ENCODE data around the gene UBL4A.

UBL4A gene

DNA sequence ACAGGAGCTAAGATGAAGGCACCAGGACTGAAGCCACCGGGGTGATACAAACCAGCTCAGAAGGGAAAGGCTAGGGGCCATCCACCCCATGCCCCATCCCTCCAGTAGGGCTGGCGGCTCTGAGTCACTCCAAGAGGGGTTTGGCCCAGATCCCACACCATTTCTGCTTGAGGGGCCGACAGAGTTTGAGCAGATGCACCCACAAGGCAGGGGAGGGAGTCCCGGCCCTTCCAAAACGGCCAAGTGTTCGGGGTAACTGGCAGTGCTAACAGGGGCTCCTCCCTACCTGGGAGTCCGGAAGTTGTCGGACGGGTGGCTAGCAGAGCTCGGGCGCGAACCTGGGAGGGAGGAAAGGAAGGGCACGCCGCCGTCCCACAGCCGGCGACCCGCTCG lies 3.6 kb upstream of the UBL4A start:
- H3K27me3 ChIP-seq (ENCODE audit: insufficient read depth, low read length), result no peaks in the 10 kb centered on the region
- peak overlapping the region; percentile 80 for H3K4me3 ChIP-seq (ENCODE audit: low read depth, low read length)
- no peaks in the 10 kb centered on the region for H3K4me1 ChIP-seq (ENCODE audit: control insufficient read depth, insufficient read depth, low read length, unreplicated experiment)
- peak overlapping the region; percentile 77; the same call in 1 of the 2 replicates for H3K27ac ChIP-seq (ENCODE audit: low read depth, low read length)
- peaks cover 22% of the 10 kb centered on the region for H3K79me2 ChIP-seq (ENCODE audit: control insufficient read depth, insufficient read depth, low read length, unreplicated experiment)
- H2AFZ ChIP-seq (ENCODE audit: low read length, unreplicated experiment), result no peak overlapping the region
- H3K36me3 ChIP-seq (ENCODE audit: insufficient read depth, low read length), result no peaks in the 10 kb centered on the region; the same call in 1 of the 2 replicates

DNA sequence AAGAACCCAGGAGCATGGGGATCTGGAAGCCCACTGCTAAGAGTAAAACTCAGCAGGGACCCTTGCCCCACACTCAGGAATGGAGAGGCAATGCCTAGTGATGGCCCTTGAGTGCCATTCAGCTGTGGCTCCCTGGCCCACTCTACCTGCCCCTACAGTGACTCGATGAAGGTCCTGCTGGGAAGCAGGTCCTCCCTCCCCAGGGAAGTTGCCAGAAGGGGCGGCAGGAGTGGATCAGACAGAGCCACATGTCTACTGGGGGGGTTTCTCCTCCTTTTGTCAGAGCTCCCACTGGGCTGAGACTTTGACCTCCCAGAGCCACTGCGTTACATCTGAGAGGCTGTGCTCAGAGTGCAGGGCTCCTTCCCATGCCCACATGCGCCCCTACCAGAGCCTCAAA lies 2.8 kb upstream of the UBL4A start:
- peaks cover 8% of the 10 kb centered on the region for H3K4me1 ChIP-seq (ENCODE audit: control insufficient read depth, insufficient read depth, low read length, unreplicated experiment)
- H2AFZ ChIP-seq (ENCODE audit: low read length, unreplicated experiment), result no peak overlapping the region
- peak overlapping the region; percentile 80 for H3K4me3 ChIP-seq (ENCODE audit: low read depth, low read length)
- H3K27me3 ChIP-seq (ENCODE audit: insufficient read depth, low read length), result no peaks in the 10 kb centered on the region
- H3K79me2 ChIP-seq (ENCODE audit: control insufficient read depth, insufficient read depth, low read length, unreplicated experiment), result peaks cover 27% of the 10 kb centered on the region
- H3K36me3 ChIP-seq (ENCODE audit: insufficient read depth, low read length), result no peaks in the 10 kb centered on the region; the same call in 1 of the 2 replicates
- H3K27ac ChIP-seq (ENCODE audit: low read depth, low read length), result no peak overlapping the region

DNA sequence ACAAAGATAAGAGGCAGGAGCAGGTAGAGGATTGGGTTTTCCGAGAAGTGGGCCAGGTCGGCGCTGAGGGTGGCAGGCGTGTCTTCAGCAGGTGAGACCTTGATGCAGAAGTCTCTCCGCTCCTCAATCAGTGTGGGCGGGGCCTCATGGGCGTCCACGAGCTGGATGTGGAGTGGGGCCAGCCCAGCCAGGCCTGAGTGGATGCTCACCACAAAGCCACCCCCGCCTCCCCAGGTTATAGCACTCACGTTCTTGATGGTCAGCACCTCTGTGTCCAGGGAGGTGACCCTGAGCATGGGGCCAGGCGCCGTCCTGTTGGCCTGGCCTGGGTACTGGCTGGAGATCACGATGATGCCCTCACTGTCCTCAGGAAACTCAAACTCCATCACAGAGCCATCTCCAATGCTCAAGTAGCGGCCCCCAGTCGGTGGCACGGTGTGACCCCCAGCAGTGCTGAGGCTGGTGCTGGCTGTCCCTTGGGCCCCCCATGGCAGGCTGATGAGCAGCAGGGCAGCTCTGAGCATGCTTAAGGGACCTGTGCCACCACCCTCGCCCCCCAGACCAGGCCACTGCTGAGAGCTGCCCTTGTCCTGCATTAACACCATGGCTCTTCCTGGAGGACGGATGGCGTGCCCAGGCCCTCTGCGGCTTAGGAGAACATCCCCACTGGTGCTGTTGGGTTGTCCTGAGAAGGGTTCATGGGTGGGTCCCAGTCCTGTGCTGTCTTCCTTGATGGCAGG lies 2.1 kb upstream of the UBL4A start:
- Histone ChIP-seq H2AFZ (ENCODE audit: low read length, unreplicated experiment) (no peak overlapping the region), H3K27ac (ENCODE audit: low read depth, low read length) (no peak overlapping the region), H3K79me2 (ENCODE audit: control insufficient read depth, insufficient read depth, low read length, unreplicated experiment) (peaks cover 27% of the 10 kb centered on the region), H3K36me3 (ENCODE audit: insufficient read depth, low read length) (no peaks in the 10 kb centered on the region; the same call in 1 of the 2 replicates), H3K27me3 (ENCODE audit: insufficient read depth, low read length) (no peaks in the 10 kb centered on the region), H3K4me3 (ENCODE audit: low read depth, low read length) (no peak overlapping the region; the same call in 1 of the 2 replicates), H3K4me1 (ENCODE audit: control insufficient read depth, insufficient read depth, low read length, unreplicated experiment) (peaks cover 10% of the 10 kb centered on the region)

DNA sequence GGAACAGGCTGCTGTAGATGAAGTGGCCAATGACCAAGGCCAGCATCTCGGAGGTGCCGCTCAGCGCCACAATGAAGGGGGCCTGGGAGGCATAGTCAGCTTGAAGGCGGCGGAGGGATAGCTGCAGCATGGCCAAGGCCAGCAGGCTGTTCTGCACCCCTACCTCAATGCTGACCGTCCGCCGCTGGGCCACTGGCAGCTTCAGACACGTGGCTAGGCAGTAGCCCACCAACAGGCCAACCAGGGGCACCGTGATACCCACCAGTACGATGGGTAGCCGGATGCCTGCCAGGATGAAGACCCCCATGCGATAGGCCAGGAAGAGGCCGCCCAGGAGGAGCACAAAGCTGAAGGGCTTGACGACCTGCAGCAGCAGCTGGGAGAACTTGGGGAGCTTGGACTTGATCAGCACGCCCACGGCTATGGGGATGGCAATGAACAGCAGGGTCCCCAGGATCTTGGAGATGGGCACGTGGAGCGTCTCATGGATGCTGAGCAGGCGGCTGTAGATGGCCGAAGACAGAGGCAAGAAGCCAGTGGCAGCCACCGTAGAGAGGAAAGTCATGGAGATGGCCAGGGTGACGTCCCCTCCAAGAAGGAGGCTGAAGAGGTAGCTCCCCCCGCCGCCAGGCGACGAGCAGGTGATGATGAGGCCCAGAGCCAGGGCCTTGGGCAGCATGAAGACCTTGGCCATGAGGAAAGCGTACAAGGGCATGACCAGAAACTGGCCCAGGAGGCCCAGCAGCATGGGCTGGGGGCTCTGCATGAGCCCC lies 1.3 kb upstream of the UBL4A start:
- Histone ChIP-seq H3K27ac (ENCODE audit: low read depth, low read length) (no peak overlapping the region), H3K36me3 (ENCODE audit: insufficient read depth, low read length) (no peaks in the 10 kb centered on the region; the same call in 1 of the 2 replicates), H3K4me3 (ENCODE audit: low read depth, low read length) (no peak overlapping the region), H3K27me3 (ENCODE audit: insufficient read depth, low read length) (no peaks in the 10 kb centered on the region), H2AFZ (ENCODE audit: low read length, unreplicated experiment) (no peak overlapping the region), H3K79me2 (ENCODE audit: control insufficient read depth, insufficient read depth, low read length, unreplicated experiment) (peaks cover 27% of the 10 kb centered on the region), H3K4me1 (ENCODE audit: control insufficient read depth, insufficient read depth, low read length, unreplicated experiment) (peaks cover 10% of the 10 kb centered on the region)

DNA sequence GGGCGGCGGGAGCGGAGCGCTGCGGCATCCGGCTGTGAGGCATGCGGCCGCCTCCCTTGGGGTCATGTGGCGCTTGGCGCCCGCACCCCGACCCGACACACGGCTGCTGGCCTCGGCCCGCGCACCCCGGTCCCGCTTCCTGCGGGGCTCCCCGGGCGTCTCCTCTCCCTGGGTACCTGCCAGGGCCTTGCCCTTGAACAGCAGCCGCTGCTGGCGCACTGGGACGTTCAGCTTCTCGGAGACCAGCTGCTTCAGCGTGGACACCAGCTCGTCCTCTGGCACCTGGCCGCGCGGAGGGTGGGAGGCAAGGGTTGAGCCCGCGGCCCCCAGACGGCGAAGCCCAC lies 391 bp downstream of the UBL4A start:
- H3K36me3 ChIP-seq (ENCODE audit: insufficient read depth, low read length), result no peaks in the 10 kb centered on the region; the same call in 1 of the 2 replicates
- no peak overlapping the region for H3K27ac ChIP-seq (ENCODE audit: low read depth, low read length)
- H3K4me3 ChIP-seq (ENCODE audit: low read depth, low read length), result peak overlapping the region; percentile 89
- peaks cover 10% of the 10 kb centered on the region for H3K4me1 ChIP-seq (ENCODE audit: control insufficient read depth, insufficient read depth, low read length, unreplicated experiment)
- no peaks in the 10 kb centered on the region for H3K27me3 ChIP-seq (ENCODE audit: insufficient read depth, low read length)
- peaks cover 27% of the 10 kb centered on the region for H3K79me2 ChIP-seq (ENCODE audit: control insufficient read depth, insufficient read depth, low read length, unreplicated experiment)
- H2AFZ ChIP-seq (ENCODE audit: low read length, unreplicated experiment), result no peak overlapping the region

DNA sequence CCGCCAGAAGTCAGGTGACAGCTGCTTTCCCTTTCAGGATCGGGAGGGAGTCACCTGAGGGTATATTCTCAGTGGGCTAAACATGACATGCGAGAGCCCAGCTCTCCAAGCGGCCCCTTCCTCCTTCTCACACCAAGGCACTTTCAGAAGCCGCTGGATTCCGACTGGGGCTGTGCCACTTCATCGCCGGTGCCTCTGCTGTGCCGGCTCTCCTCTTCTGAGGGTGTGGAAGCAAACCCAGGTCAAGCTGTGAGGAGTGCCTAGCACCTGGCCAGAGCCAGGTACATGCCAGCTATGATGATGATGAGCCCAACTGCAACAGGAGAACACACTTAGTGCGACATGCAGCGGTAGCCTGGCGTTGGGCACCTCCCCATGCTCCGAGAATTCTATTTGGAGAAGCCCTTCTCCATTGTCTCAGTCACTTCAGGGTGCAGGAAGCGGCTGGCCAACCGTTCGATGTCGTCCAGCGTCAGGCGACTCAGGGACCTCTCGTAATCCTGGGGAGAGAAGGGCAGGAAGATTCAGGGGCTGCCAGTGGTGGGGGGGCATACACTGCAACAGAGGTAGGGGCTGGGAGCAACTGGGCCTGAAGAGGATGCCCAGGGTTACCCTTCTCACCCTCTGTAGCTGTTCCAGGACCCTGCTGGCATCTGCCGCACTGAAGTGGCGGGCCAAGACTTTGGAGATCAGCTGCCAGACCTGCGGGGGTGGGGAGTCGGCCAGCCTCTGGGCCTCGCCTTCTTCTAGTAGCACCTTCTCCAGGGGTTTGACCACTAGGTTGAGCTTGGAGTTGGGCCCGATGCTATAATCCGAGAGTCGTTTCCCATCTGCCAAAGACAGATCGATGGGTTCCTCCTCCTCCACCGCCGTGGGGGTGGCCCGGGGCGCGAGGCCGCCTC lies 1.0 kb downstream of the UBL4A start:
- no peak overlapping the region for H2AFZ ChIP-seq (ENCODE audit: low read length, unreplicated experiment)
- no peaks in the 10 kb centered on the region; the same call in 1 of the 2 replicates for H3K36me3 ChIP-seq (ENCODE audit: insufficient read depth, low read length)
- H3K27me3 ChIP-seq (ENCODE audit: insufficient read depth, low read length), result no peaks in the 10 kb centered on the region
- H3K4me1 ChIP-seq (ENCODE audit: control insufficient read depth, insufficient read depth, low read length, unreplicated experiment), result peaks cover 10% of the 10 kb centered on the region
- H3K27ac ChIP-seq (ENCODE audit: low read depth, low read length), result no peak overlapping the region
- peak overlapping the region; percentile 89 for H3K4me3 ChIP-seq (ENCODE audit: low read depth, low read length)
- H3K79me2 ChIP-seq (ENCODE audit: control insufficient read depth, insufficient read depth, low read length, unreplicated experiment), result peaks cover 27% of the 10 kb centered on the region

DNA sequence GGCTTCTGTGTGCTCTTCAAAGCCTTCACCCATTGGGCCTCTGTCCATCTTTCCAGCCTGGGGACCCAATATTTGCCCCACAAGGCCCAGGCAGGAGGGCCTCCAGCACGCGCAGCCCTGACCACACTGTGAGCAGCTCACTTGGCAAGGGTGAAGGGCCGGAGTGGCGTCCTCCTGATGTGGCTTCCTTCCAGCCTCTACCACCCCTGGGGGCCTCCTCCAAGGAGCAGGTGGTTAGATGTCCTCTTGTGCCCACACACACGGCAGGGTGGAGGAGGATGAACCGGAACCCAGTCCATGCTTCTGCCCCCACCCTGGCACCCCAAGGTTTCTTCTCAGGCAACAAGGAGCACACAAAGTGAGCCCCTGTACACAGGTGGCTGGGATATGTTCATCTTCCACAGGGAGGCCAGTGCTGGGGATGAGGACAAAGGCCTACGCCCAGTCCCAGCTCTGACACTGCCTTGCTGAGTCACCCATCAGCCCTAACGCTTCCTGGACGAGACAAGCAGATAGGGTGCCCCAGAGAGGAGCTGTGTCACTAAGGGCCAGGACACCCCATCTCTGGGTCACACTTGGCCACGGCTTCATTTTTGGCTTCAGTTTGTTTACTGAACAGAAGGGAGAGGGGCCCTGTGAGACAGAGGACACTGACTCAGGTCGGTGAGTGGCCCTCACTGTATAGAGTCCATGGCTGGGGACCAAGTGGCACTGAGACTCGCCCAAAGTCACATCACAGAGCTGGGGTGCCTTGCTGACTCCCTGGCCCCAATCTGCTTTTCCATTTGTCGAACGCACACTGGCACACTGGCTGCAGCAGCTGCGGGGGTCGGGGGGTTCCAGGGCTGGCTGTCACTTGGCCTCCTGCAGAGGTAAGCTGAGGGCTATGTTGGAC lies 1.9 kb downstream of the UBL4A start:
- peaks cover 11% of the 10 kb centered on the region for H3K4me1 ChIP-seq (ENCODE audit: control insufficient read depth, insufficient read depth, low read length, unreplicated experiment)
- no peaks in the 10 kb centered on the region for H3K27me3 ChIP-seq (ENCODE audit: insufficient read depth, low read length)
- H3K4me3 ChIP-seq (ENCODE audit: low read depth, low read length), result 0 out of 2 replicates have a peak overlapping the region, but pooled peaks have one; percentile 89
- no peak overlapping the region for H3K27ac ChIP-seq (ENCODE audit: low read depth, low read length)
- H2AFZ ChIP-seq (ENCODE audit: low read length, unreplicated experiment), result no peak overlapping the region
- H3K79me2 ChIP-seq (ENCODE audit: control insufficient read depth, insufficient read depth, low read length, unreplicated experiment), result peaks cover 25% of the 10 kb centered on the region
- no peaks in the 10 kb centered on the region; the same call in 1 of the 2 replicates for H3K36me3 ChIP-seq (ENCODE audit: insufficient read depth, low read length)

DNA sequence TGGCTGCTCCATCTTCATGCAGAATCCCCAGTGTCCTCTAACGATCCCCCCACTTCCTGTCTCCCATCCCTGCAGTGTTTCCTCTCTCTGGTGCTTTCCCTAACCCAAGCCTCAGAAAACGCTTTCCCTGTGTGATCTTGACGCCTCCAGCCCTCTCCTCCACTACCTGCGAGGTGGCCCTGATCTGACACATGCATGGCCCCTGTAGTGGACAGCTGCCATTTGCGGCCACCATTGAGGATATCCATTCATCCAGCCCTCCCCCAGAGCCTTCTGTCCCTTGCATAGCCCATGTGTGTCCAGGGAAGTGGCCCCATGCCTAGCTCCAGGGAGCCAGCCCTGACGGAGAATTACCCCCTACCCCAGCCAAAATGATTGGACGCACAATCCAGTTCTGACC lies 3.1 kb downstream of the UBL4A start:
- Histone ChIP-seq H3K36me3 (ENCODE audit: insufficient read depth, low read length) (no peaks in the 10 kb centered on the region; the same call in 1 of the 2 replicates), H3K4me1 (ENCODE audit: control insufficient read depth, insufficient read depth, low read length, unreplicated experiment) (peaks cover 14% of the 10 kb centered on the region), H3K79me2 (ENCODE audit: control insufficient read depth, insufficient read depth, low read length, unreplicated experiment) (peaks cover 19% of the 10 kb centered on the region), H3K27me3 (ENCODE audit: insufficient read depth, low read length) (no peaks in the 10 kb centered on the region), H2AFZ (ENCODE audit: low read length, unreplicated experiment) (no peak overlapping the region), H3K27ac (ENCODE audit: low read depth, low read length) (no peak overlapping the region), H3K4me3 (ENCODE audit: low read depth, low read length) (no peak overlapping the region)

DNA sequence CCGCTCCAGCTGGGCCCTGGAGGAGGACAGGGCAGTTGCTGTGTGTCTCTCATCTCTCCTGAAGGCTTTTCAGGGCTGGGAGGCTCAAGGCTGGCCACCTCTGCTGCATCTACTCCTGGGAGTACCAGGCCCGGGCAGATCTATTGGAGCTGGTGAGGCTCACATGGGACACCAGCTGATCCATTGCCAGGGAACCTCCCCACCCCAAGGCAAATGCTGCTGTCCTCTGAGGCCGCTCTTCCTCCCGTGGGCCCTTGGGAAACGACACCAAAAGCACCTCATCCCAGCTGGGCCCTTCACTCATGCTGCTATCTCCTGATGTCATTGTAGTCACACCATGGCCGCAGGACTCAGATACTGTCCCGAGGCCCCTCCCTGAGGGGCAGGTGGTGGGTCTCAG lies 3.6 kb downstream of the UBL4A start:
- Histone ChIP-seq H3K27me3 (ENCODE audit: insufficient read depth, low read length) (no peaks in the 10 kb centered on the region), H2AFZ (ENCODE audit: low read length, unreplicated experiment) (no peak overlapping the region), H3K4me1 (ENCODE audit: control insufficient read depth, insufficient read depth, low read length, unreplicated experiment) (peaks cover 14% of the 10 kb centered on the region), H3K27ac (ENCODE audit: low read depth, low read length) (no peak overlapping the region), H3K36me3 (ENCODE audit: insufficient read depth, low read length) (no peaks in the 10 kb centered on the region; the same call in 1 of the 2 replicates), H3K4me3 (ENCODE audit: low read depth, low read length) (no peak overlapping the region), H3K79me2 (ENCODE audit: control insufficient read depth, insufficient read depth, low read length, unreplicated experiment) (peaks cover 16% of the 10 kb centered on the region)

Data from ACC112 (cell line).